IMR-90 (cell line): ENCODE measurements around the gene MCUR1. TPM values are rescaled to one million over a fixed set of nuclear protein-coding genes. Genes with fewer than 3 reads are reported as not detected.

Experiments
- ATAC-seq: fragments of 200-7000 bp; cut with Tn5 transposase; 2 replicates; pipeline ENCODE4 v1.9.1; 2020; ENCODE audit warnings: low read depth, mild to moderate bottlenecking, moderate library complexity
- BruUV-seq: library from RNA; stranded (reverse); fragments of 400-500 nt; replicated peaks from 2 replicates; lab custom pipeline; 2021; lab: Mats Ljungman, UMichigan
- CTCF ChIA-PET: fragments of 300-600 bp; formaldehyde crosslinking; extraction: SDS; loops from one replicate; lab custom pipeline; 2021; ENCODE audit warnings: antibody characterized with exemption; lab: Yijun Ruan, JAX
- POLR2A ChIA-PET: fragments of 300-600 bp; sonication (Branson Sonifier 250); formaldehyde crosslinking; loops from one replicate; lab custom pipeline; 2022; ENCODE audit warnings: antibody characterized with exemption; ENCODE audit not compliant: unreplicated experiment; lab: Charles Lee
- DNase-seq: peaks from one replicate; pipeline ENCODE4 v3.0.0; 2013
- H2AFZ ChIP-seq: replicated peaks from 2 replicates; pipeline ENCODE3; 2013; ENCODE audit warnings: low read length, mild to moderate bottlenecking; ENCODE audit not compliant: poor library complexity
- H2AK5ac ChIP-seq: 2 replicates; pipeline ENCODE4 v1.6.1; 2013; ENCODE audit warnings: low read depth, low read length, inconsistent platforms
- H2AK9ac ChIP-seq: replicated peaks from 2 replicates; pipeline ENCODE3; 2013; ENCODE audit warnings: mild to moderate bottlenecking, low read depth, low read length, moderate library complexity; ENCODE audit not compliant: poor library complexity
- H2BK120ac ChIP-seq: 2 replicates; pipeline ENCODE4 v1.6.1; 2013; ENCODE audit warnings: low read depth, low read length, inconsistent platforms
- H2BK15ac ChIP-seq: 3 replicates; pipeline ENCODE4 v1.6.1; 2013; ENCODE audit warnings: low read depth, low read length, inconsistent platforms
- H2BK20ac ChIP-seq: 2 replicates; pipeline ENCODE4 v1.6.1; 2013; ENCODE audit warnings: low read depth, mild to moderate bottlenecking, inconsistent platforms, low read length, moderate library complexity
- H2BK5ac ChIP-seq: 2 replicates; pipeline ENCODE4 v1.6.1; 2013; ENCODE audit warnings: mild to moderate bottlenecking, low read depth, low read length, inconsistent platforms; ENCODE audit not compliant: poor library complexity, severe bottlenecking
- H3K14ac ChIP-seq: replicated peaks from 2 replicates; pipeline ENCODE4 v1.6.1; 2013; ENCODE audit warnings: low read depth, low read length, inconsistent platforms
- H3K18ac ChIP-seq: 2 replicates; pipeline ENCODE4 v1.6.1; 2013; ENCODE audit warnings: low read depth, low read length, control low read depth
- H3K23ac ChIP-seq: 2 replicates; pipeline ENCODE4 v1.6.1; 2013; ENCODE audit warnings: low read depth, low read length, inconsistent platforms
- H3K27ac ChIP-seq: 2 replicates; pipeline ENCODE4 v1.5.1; 2013; ENCODE audit warnings: mild to moderate bottlenecking, control low read depth, low read length; ENCODE audit not compliant: insufficient read depth
- H3K27me3 ChIP-seq: 2 replicates; pipeline ENCODE4 v1.6.1; 2013; ENCODE audit warnings: low read length; ENCODE audit not compliant: control insufficient read depth, insufficient read depth
- H3K36me3 ChIP-seq: 2 replicates; pipeline ENCODE4 v1.6.1; 2013; ENCODE audit warnings: low read length, mixed read lengths; ENCODE audit not compliant: control insufficient read depth, insufficient read depth
- H3K4ac ChIP-seq: 2 replicates; pipeline ENCODE4 v1.6.1; 2013; ENCODE audit warnings: low read depth, low read length, inconsistent platforms
- H3K4me1 ChIP-seq: 2 replicates; pipeline ENCODE4 v1.6.1; 2013; ENCODE audit warnings: low read length, mixed read lengths; ENCODE audit not compliant: control insufficient read depth, insufficient read depth
- H3K4me2 ChIP-seq: 2 replicates; pipeline ENCODE4 v1.6.1; 2013; ENCODE audit warnings: low read depth, mild to moderate bottlenecking, control low read depth, low read length, moderate library complexity
- H3K4me3 ChIP-seq: 2 replicates; pipeline ENCODE4 v1.5.1; 2013; ENCODE audit warnings: low read depth, mild to moderate bottlenecking, control low read depth, low read length, moderate library complexity; ENCODE audit not compliant: insufficient read depth
- H3K56ac ChIP-seq: 2 replicates; pipeline ENCODE4 v1.6.1; 2013; ENCODE audit warnings: low read length, inconsistent platforms; ENCODE audit not compliant: insufficient read depth; ENCODE audit errors: extremely low read depth
- H3K79me1 ChIP-seq, 2 experiments: 2 replicates each; pipeline ENCODE4 v1.6.1; 2013; ENCODE audit warnings: low read length in 2 of 2, inconsistent platforms in 1 of 2, low read depth in 1 of 2
- H3K9ac ChIP-seq: 2 replicates; pipeline ENCODE4 v1.6.1; 2013; ENCODE audit warnings: low read depth, low read length, control low read depth
- H3K9me1 ChIP-seq: 2 replicates; pipeline ENCODE4 v1.6.1; 2013; ENCODE audit warnings: low read length, inconsistent platforms; ENCODE audit not compliant: insufficient read depth
- H3K9me3 ChIP-seq: 2 replicates; pipeline ENCODE4 v1.6.1; 2013; ENCODE audit warnings: low read length; ENCODE audit not compliant: control insufficient read depth, insufficient read depth
- H4K20me1 ChIP-seq: 2 replicates; pipeline ENCODE4 v1.6.1; 2013; ENCODE audit warnings: low read length, inconsistent platforms; ENCODE audit not compliant: insufficient read depth
- H4K5ac ChIP-seq: 2 replicates; pipeline ENCODE4 v1.6.1; 2013; ENCODE audit warnings: mild to moderate bottlenecking, low read depth, low read length, control low read depth
- H4K8ac ChIP-seq, 2 experiments: 2 replicates each; pipeline ENCODE4 v1.6.1; 2013; ENCODE audit warnings: low read depth in 2 of 2, low read length in 2 of 2, control low read depth in 1 of 2, inconsistent platforms in 1 of 2
- H4K91ac ChIP-seq: 2 replicates; pipeline ENCODE4 v1.6.1; 2013; ENCODE audit warnings: low read depth, low read length, inconsistent platforms; ENCODE audit not compliant: insufficient read depth
- BHLHE40 ChIP-seq: fragments of 150-350 bp; IDR thresholded peaks from 2 replicates; pipeline ENCODE4 v1.6.1; 2016; ENCODE audit warnings: mild to moderate bottlenecking, low read depth, low read length
- CHD1 ChIP-seq: IDR thresholded peaks from 2 replicates; pipeline ENCODE4 v1.6.1; 2012; ENCODE audit warnings: low read depth, low read length, improper control_type of control experiment
- MAFK ChIP-seq: IDR thresholded peaks from 2 replicates; pipeline ENCODE4 v1.6.1; 2012; ENCODE audit warnings: low read depth, low read length, improper control_type of control experiment
- MAZ ChIP-seq: IDR thresholded peaks from 2 replicates; pipeline ENCODE4 v1.6.1; 2012; ENCODE audit warnings: low read depth, mild to moderate bottlenecking, low read length, improper control_type of control experiment, moderate library complexity, borderline replicate concordance
- NFE2L2 ChIP-seq: fragments of 150-350 bp; IDR thresholded peaks from 2 replicates; pipeline ENCODE4 v1.6.1; 2016; ENCODE audit warnings: low read depth, mild to moderate bottlenecking, low read length
- POLR2A ChIP-seq: IDR thresholded peaks from 2 replicates; pipeline ENCODE4 v1.6.1; 2012; ENCODE audit warnings: mild to moderate bottlenecking, low read depth, low read length
- RAD21 ChIP-seq: IDR thresholded peaks from 2 replicates; pipeline ENCODE4 v1.6.1; 2012; ENCODE audit warnings: low read length, improper control_type of control experiment
- RFX5 ChIP-seq: IDR thresholded peaks from 2 replicates; pipeline ENCODE4 v1.8.0; 2012; ENCODE audit warnings: low read depth, mild to moderate bottlenecking, low read length, moderate library complexity
- WGBS, 2 experiments: methylation state at CpG; one replicate each; pipeline versions ENCODE4 v1.1.5 to v1.1.7; 2013; ENCODE audit warnings: missing lambda C conversion rate in 2 of 2; ENCODE audit not compliant: insufficient read length in 1 of 2; ENCODE audit errors: extremely low coverage in 2 of 2; 5-methylcytosine and 5-hydroxymethylcytosine counted together
- dilution Hi-C: fragments of 300-500 bp; cut with HindIII; formaldehyde crosslinking; loops from one replicate; pipeline ENCODE4 v1.14.3; 2018; ENCODE audit warnings: low sequenced_read_pairs; ENCODE audit not compliant: unreplicated experiment
- in situ Hi-C: fragments of 300-500 bp; cut with MboI; formaldehyde crosslinking; loops from 3 replicates; pipeline ENCODE4 v1.14.3; 2019; ENCODE audit warnings: low sequenced_read_pairs, inconsistent platforms, mixed read lengths
- intact Hi-C: fragments of 100-400 bp; cut with micrococcal nuclease; formaldehyde crosslinking; loops from 2 replicates; pipeline ENCODE4 v1.10.0; 2022
- polyA plus RNA-seq, 3 experiments: library from polyadenylated mRNA; depleted of rRNA; stranded (reverse); fragments of >200 nt; gene quantifications; 2 replicates each; pipeline ENCODE4 v1.2.3, GENCODE V29; 2012; ENCODE audit warnings: low replicate concordance in 1 of 3
- total RNA-seq: library from RNA; depleted of rRNA; stranded (reverse); fragments of >200 nt; gene quantifications from 2 replicates; pipeline ENCODE4 v1.2.3, GENCODE V29; 2012
- TF ChIP-seq, protein P1 (sequence below): fragments of 150-350 bp; IDR thresholded peaks from 2 replicates; pipeline ENCODE4 v1.6.1; 2017; ENCODE audit warnings: mild to moderate bottlenecking, antibody characterized with exemption, low read length, low read depth

The MCUR1 gene
- total and polyA plus RNA-seq, 2 of the 4 experiments (the other 2 are of a cell fraction) = 4.1 to 6.5 TPM

DNA sequence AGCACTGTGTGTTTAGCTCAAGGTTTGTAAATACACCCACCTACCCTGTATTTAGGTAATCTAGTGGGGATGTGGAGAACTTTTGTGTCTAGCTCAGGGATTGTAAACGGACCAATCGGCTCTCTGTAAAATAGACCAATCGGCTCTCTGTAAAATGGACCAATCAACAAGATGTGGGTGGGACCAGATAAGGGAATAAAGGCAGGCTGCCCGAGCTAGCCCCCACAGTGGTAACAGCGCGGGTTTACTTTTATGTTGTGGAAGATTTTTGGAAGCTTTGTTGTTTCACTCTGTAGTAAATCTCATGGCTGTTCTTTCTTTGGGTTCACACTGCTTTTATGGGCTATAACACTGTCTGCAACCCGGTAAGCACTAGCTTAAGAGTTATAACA lies 70.6 kb downstream of the MCUR1 start:
- H4K20me1 ChIP-seq = no peaks in the 10 kb centered on the region
- ChIA-PET CTCF (no interaction called here), POLR2A (no interaction called here)
- no peak overlapping the region for H2AK9ac ChIP-seq
- in situ Hi-C loops (no loop called here), intact Hi-C loops (no loop called here), dilution Hi-C loops (no loop called here)
- no TSS peak for BruUV-seq
- H3K23ac ChIP-seq = no peak overlapping the region
- H3K27me3 ChIP-seq = no peaks in the 10 kb centered on the region
- H2BK120ac ChIP-seq = no peak overlapping the region
- H3K4me1 ChIP-seq = no peaks in the 10 kb centered on the region
- H3K27ac ChIP-seq = no peak overlapping the region
- no peaks in the 10 kb centered on the region for H3K9me3 ChIP-seq
- H2AK5ac ChIP-seq = no peak overlapping the region
- TF ChIP-seq, protein P1, sequence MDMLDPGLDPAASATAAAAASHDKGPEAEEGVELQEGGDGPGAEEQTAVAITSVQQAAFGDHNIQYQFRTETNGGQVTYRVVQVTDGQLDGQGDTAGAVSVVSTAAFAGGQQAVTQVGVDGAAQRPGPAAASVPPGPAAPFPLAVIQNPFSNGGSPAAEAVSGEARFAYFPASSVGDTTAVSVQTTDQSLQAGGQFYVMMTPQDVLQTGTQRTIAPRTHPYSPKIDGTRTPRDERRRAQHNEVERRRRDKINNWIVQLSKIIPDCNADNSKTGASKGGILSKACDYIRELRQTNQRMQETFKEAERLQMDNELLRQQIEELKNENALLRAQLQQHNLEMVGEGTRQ = no peak
- no peak for TF ChIP-seq POLR2A
- TF ChIP-seq BHLHE40 = no peak
- TF ChIP-seq CHD1 = no peak
- no peak for TF ChIP-seq NFE2L2
- TF ChIP-seq RAD21 = no peak
- no peak for TF ChIP-seq MAZ
- TF ChIP-seq MAFK = no peak
- no peak for TF ChIP-seq RFX5
- H3K79me1 ChIP-seq = no peaks in the 10 kb centered on the region
- H4K8ac ChIP-seq = no peak overlapping the region
- H4K5ac ChIP-seq = no peak overlapping the region
- H3K56ac ChIP-seq = no peak overlapping the region
- ATAC-seq (no peak), DNase-seq (no peak)
- H3K9ac ChIP-seq = no peak overlapping the region
- no peak overlapping the region for H2BK5ac ChIP-seq
- no peak overlapping the region for H3K4ac ChIP-seq
- no peak overlapping the region for H4K91ac ChIP-seq
- H3K4me2 ChIP-seq = no peak overlapping the region
- no CpG with 5 or more reads among the region's 7 CpGs for WGBS, 2 experiments
- H2BK20ac ChIP-seq = no peak overlapping the region
- no peaks in the 10 kb centered on the region for H3K9me1 ChIP-seq
- H3K18ac ChIP-seq = no peak overlapping the region
- no peak overlapping the region for H2BK15ac ChIP-seq
- H3K4me3 ChIP-seq = no peak overlapping the region
- no peak overlapping the region for H3K14ac ChIP-seq
- no peaks in the 10 kb centered on the region for H3K36me3 ChIP-seq
- no peak overlapping the region for H2AFZ ChIP-seq
